Epithelial cell of prostate (primary cell): ENCODE data around the gene TMEM87A.

Source experiments
- DNase-seq: peaks from one replicate; pipeline ENCODE4 v3.0.0-alpha.2; 2011; ENCODE audit warnings: low read depth, low spot score
- H3K27ac ChIP-seq: fragments of 450-650 bp; 2 replicates; pipeline ENCODE4 v1.5.1; 2017; ENCODE audit warnings: mild to moderate bottlenecking

The TMEM87A gene

GRCh38 chr15:42210696-42211095 lies 62.5 kb downstream of the TMEM87A start:
- no peak for DNase-seq
- H3K27ac ChIP-seq = no peak overlapping the region

GRCh38 chr15:42207674-42208579 lies 65.3 kb downstream of the TMEM87A start, which contains the start of gene VPS39:
Gene VPS39, minus strand, starts transcription at chr15:42208304. Its CDS starts 151 bp downstream, at chr15:42208153.
- peak; percentile 20 for DNase-seq
- peak within 1 kb of the TSS; percentile 58 for H3K27ac ChIP-seq

DNA sequence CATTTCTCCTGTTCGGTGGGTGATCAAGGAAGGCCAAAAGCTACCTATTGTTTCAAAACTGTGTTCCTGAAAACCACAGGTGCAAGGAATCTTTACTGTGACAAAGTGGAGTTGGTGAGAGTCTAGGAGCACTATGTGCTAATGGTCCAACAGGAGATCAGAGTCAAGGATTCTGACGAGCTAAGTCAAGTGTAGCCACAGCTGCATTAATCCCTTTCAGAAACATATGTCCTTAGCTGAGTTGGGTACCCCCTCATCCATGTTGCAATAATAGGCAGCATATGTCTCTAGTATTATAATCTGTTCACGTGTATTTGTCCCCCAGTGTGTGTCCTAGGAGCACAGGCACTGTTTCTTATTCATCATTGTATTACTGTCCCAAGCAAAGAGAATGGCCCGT lies 66.8 kb downstream of the TMEM87A start:
- DNase-seq = no peak
- no peak overlapping the region for H3K27ac ChIP-seq

DNA sequence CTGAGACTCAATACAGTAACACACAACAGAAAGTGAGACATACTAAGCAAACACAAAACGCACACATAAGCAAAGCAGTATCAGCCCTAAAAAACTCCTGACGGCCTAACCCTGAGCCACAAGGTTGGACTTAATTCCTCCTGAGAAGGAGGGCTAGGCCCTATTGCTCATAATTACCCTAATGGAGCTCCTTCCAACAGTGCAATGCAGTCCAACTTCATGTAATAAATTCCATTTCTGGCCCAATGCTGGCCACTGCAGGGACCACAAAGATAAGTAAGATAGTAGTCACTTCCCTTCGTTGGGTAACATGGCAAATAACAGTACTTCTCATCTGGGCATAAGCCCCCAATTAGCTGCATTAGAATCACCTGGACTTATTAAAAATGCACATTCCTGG lies 69.3 kb downstream of the TMEM87A start:
- H3K27ac ChIP-seq = no peak overlapping the region
- DNase-seq = no peak

DNA sequence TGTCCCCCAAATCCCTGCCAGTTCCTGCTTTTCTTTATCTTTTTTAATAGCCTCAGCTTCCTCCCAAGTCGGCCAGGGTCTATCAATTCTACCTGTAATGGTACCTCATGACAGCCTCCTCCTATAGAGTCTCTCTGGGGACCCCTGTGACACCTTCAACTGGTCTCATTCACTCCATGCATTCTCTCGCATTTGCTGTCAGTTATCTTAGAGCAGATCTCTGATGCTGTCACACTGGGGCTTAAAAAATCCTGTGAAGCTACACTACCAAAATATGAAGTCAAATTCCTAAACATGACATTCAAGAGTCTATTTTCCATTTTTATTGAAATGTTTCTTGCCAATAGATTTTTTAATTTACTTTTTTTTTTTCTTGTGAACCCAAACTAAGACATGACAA lies 70.6 kb downstream of the TMEM87A start:
- no peak for DNase-seq
- no peak overlapping the region for H3K27ac ChIP-seq

- no peak for DNase-seq
- H3K27ac ChIP-seq = no peak overlapping the region
These were observed 71.4 kb downstream of the TMEM87A start for GRCh38 chr15:42201801-42202200.

- no peak overlapping the region for H3K27ac ChIP-seq
- no peak for DNase-seq
These were observed 74.1 kb downstream of the TMEM87A start for GRCh38 chr15:42199126-42199525.

DNA sequence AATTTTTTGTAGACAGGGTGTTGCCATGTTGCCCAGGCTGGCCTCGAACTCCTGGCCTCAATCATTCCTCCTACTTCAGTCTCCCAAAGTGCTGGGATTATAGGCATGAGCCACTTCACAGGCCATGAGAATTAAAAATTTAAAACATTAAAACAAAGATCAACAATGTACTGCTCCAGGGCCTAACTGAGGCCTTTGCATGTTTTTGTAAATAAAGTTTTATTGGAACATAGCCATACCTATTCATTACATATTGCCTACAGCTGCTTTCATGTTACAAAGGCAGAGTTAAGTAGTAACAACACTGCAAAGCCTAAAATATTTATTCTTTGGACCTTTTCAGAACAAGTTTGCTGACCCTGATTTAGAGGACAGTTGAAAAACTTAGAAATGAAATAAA lies 74.7 kb downstream of the TMEM87A start:
- H3K27ac ChIP-seq = no peak overlapping the region
- no peak for DNase-seq

DNA sequence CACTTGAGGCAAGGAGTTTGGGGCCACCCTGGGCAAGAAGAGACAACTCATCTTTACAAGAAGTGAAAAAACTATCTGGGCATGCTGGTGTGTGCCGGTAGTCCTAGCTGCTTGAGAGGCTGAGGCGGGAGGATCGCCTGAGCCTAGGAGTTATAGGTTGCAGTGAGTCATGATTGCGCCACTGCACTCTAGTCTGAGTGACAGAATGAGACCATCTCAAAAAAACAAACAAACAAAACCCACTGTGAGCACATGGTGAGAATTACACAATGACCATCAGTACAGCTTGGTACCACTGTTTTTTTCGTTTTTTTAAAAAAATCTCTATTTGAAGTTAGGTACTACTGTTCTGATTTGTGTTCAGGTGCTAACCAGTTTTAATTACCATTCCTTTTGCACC lies 78.7 kb downstream of the TMEM87A start:
- peak; percentile 24 for DNase-seq
- no peak overlapping the region for H3K27ac ChIP-seq

- DNase-seq = no peak
- H3K27ac ChIP-seq = no peak overlapping the region
These were observed 79.8 kb downstream of the TMEM87A start for GRCh38 chr15:42193383-42193782.

DNA sequence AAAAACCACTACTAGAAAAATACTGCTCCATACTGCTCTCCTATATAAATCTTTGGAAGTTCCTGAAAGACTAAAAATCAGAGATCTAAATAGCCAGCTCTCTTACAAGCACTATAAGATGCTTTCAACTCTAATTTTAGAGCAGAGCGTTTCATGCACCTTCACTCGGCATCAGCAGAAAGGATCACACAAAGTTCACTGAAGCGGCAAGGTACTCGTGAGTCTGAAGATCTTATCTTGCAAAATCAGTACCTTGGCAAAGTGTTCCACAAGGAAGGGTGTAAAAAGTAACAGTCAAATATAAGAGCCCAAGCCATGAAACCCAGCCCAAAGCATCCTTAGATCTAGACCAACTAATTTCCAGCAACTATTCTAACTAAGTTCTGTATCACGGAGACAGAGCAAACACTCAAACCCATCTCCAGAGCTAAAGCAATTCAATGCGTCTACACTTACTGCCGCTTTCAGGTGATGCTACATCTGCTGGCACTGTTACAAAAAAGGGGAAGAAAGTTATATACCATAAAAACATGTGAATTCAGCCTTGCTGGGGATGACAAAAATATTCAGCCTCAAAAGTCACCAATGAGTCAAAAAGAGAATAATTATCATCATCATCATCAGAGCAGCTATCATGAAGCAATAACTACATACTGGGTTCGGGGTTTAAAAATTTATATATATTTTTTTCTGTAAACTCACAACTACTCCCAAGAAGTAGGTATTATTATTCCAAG lies 81.5 kb downstream of the TMEM87A start:
- no peak for DNase-seq
- no peak overlapping the region for H3K27ac ChIP-seq

GRCh38 chr15:42190370-42190769 lies 82.9 kb downstream of the TMEM87A start:
- no peak for DNase-seq
- H3K27ac ChIP-seq = no peak overlapping the region

- no peak for DNase-seq
- no peak overlapping the region for H3K27ac ChIP-seq
These were observed 87.4 kb downstream of the TMEM87A start for GRCh38 chr15:42185801-42186200.

GRCh38 chr15:42184736-42185135 lies 88.5 kb downstream of the TMEM87A start:
- H3K27ac ChIP-seq = no peak overlapping the region
- no peak for DNase-seq

- DNase-seq = no peak
- no peak overlapping the region for H3K27ac ChIP-seq
These were observed 88.9 kb downstream of the TMEM87A start for GRCh38 chr15:42184296-42184695.

DNA sequence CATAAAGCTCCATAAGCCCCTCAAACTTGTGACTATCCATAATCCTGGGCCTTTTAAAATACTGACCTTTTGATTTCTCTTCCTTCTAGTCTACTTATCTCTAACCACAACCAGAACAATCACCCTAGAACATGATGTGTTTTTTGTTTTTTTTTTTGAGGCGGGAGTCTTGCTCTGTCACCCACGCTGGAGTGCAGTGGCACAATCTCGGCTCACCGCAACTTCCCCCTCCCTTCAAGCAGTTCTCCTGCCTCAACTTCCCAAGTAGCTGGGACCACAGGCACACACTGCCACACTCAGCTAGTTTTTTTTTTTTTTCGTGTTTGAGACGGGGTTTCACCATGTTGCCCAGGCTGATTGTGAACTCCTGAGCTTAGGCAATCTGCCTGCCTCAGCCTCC lies 90.3 kb downstream of the TMEM87A start:
- DNase-seq = no peak
- H3K27ac ChIP-seq = no peak overlapping the region

GRCh38 chr15:42182328-42182886 lies 90.8 kb downstream of the TMEM87A start:
- DNase-seq = no peak
- H3K27ac ChIP-seq = no peak overlapping the region

GRCh38 chr15:42178056-42178455 lies 95.2 kb downstream of the TMEM87A start:
- no peak for DNase-seq
- H3K27ac ChIP-seq = no peak overlapping the region

DNA sequence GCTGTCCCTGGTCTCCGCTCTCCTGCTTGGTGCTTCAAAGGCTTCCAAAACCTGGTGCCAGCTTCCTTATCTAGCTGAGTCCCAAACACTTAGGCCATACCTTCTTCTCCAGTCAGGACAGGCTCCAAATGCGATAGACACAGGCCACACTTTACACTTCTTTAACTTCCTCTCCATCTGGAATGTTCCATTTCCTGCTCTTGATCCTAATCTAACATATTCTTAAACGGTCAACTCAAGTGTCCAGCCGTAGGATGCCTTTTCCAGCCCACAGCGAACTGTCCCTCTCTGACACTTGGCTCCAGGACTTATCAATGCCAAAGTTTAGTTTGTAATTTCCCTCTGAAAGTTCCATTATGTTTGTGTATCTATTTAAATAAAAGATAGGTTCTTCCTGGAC lies 97.6 kb downstream of the TMEM87A start:
- DNase-seq = no peak
- no peak overlapping the region for H3K27ac ChIP-seq

DNA sequence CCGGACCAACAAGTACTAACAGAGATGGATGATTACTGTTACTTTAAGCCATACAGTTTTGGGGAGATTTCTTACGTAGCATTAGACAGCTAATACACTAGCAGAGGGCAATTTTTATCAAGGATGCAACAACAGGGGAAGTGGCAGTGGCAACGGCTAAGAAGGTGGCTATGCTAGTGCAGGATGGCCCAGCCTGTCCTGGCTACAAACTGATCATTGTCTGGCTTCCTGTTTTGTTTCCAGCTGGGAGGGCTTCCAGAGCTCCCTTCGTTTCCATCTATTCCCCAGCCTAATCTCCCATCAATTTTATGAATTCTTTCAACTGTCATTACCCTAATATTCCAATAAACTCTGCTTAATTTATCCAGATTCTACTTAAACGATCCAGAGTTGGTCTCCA lies 100.8 kb downstream of the TMEM87A start:
- H3K27ac ChIP-seq = no peak overlapping the region
- DNase-seq = no peak

DNA sequence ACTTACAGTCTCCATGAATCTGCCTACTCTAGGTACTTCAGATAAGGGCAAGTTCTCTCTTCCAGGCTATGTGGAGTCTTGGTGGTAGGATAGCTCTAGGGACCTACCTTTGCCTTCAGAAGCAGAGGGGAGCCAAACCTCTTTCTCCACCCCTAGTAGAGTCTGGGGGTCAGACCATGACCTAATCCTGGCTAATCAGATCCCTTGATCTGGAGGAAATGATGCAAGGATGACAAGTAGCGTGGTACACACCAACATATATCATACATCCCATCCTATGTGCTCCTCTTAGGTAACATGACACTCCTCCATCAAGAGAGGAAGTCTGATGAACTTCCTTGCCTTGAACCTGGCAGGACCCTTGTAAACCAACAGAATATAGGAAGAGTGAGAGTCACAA lies 101.4 kb downstream of the TMEM87A start:
- H3K27ac ChIP-seq = no peak overlapping the region
- DNase-seq = no peak
